ENCODE data around the gene COPB1.
A peak's percentile ranks its signal among the peaks of the same experiment; 100 is the strongest.

Gene COPB1

DNA sequence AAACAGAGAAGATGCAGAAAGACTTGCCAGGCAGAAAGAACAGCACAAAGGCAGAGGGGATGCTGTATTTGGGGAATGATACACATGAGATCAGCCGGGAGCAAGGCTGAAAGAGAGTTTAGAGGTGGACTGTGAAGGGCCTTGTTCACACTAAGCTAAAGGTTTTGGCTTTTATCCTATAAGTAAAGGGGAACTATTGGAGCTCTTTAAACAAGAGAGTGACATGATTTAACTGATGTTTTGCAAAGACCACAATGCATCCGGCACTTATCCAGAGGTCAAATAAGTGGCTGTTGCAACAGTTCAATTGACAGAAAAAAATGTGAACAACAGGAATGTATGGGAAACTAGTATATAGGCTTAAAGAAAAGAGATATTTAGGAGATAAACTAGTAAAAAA, 76.0 kb downstream of the COPB1 start:
- peak; percentile 78 for DNase-seq

DNA sequence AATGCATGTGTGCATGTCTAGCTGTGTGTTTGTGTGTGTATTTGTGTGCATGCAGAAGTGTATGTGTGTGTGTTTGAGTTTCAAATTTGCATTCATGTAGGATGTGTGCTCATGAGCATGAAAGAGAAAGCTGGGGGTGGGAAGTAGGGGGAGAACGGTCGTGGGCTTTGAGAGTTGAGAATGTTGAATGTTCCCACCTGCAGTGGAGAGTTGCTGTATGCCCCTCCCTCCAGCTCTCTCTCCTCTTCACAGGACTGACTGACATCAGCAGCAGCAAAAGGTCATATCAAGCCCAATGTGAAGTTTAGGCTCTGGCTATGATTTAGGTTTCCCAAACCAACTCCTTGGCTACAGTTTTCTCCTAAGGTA, 76.8 kb downstream of the COPB1 start:
- DNase-seq = no peak

DNA sequence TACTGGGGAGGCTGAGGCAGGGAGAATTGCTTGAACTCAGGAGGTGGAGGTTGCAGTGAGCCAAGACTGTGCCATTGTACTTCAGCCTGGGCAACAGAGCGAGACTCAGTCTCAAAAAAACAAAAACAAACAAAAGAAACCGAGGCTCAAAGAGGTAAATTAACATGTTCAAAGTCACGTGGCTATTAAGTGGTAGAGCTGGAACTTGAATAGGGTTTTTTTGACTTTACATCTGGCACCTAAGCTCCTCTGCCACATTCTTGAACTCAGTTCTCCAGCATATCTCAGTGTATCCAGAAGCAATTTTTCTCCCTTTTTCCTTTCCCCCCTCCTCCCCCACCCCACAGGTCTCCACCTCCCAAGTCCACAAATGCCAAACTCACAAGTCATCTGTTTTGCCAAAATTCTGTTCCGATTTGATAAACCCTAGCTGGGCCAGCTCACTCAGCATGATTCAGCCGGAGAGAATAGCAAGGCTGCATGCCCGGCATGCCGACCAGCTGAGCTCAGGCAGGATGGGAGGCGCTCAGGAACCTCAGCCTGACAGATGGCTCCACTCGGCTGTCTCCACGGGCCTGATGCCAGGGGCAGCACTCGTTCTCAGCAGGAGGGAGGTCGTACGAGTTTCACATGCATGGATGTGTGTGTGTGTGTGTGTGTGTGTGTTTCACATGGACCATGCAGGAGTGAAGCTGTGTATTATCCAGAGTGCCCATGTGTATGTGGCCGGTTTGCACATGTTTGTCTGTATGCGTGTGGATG, 77.4 kb downstream of the COPB1 start:
- DNase-seq = peak; percentile 99

DNA sequence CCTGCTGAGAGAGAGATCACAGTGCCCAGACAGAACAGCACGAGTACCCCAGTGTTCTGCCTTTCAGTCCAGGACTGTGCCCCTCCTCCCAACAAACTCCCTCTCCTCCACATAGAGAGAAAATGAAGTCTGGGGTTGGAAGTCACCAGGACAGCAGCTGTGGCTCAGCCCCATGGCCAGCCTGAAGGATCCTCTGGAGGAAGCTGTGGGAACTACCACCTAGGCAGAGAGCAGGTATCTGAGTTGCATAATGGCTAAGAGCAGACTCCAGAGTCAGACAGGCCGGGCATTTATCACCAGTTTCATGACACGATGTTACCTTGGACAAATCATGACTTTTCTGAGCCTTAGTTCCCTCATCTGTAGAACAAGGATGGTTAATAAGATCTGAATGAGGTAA, 79.4 kb downstream of the COPB1 start:
- no peak for DNase-seq

DNA sequence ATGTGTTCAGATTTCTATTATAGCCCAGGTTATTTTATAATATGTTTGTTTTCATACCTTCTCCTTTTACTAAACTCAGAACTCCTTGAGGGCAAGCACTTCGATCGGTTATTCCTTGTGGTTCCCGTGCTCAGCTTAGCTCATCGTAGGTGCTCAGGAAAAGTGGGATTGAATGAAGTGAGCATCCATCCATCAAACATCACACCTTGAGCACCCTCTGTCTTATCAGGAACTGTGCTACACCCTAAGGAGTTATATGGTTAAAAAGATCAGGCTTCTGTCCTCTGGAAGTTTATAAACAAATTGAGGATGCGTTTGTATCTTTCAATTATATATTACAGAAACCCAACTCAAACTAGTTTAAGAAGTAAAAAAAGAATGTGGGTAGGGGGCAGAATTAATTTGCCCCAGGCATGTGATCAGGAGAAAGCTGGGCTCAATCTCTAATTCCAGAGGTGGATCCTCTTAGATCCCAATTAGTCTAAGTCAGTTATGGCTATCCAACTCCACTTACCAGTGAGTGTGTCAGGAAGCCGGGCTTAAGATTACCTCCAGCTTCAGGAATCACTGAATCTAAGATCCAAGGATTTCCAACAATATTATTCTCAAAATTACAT, 80.7 kb downstream of the COPB1 start:
- DNase-seq = peak; percentile 70

DNA sequence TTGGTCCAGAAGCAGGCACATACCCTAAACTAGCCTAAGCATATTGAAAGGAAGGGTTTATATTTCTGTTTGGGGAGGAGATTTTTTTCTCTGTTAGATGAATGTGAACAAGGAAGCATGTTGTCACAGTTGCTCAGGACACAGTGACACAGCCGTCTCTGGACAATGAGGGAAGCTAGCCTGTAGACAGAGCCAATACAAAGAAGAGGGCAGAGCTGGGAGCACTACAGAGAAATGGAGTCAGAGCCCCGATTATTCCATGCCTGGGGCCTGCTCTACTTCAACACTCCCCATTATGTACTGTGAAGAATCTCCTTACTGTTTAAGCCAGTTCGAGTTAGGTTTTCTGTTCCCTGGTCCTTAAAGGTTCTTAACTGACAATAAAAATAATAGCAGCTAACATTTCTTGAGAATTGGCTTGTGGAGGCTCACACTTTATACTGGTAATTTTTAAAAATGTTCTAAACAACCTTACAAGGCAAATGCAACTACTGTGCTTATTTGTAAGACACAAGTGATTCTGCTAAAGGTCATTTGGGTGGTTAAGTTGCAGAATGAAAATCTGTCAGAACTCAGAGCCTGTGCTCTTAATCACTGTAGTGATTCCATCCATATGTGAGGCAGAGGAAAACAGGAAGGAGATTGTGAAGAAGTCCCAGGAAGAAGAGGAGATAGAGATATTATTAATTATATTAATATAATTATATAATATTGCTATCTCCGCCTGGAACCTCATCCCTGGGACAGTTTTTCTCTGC, 81.8 kb downstream of the COPB1 start:
- peak; percentile 57 for DNase-seq

DNA sequence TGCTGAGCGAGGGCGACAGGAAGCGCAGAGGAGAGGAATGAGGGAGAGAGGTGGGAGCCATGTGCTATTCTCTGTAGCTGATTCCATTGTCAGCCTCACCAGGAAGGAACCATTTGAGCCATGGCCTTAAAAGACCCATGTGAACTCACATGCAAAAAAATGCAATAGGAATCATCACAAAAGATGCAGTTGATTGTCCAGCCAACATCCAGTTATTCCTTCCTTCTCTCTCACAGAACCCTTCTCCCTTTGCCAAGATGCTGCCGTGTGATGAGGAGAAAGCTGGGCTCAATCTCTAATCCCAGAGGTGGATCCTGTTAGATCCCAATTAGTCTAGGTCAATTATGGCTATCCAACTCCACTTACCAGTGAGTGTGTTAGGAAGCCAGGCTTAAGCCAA, 82.4 kb downstream of the COPB1 start:
- no peak for DNase-seq

DNA sequence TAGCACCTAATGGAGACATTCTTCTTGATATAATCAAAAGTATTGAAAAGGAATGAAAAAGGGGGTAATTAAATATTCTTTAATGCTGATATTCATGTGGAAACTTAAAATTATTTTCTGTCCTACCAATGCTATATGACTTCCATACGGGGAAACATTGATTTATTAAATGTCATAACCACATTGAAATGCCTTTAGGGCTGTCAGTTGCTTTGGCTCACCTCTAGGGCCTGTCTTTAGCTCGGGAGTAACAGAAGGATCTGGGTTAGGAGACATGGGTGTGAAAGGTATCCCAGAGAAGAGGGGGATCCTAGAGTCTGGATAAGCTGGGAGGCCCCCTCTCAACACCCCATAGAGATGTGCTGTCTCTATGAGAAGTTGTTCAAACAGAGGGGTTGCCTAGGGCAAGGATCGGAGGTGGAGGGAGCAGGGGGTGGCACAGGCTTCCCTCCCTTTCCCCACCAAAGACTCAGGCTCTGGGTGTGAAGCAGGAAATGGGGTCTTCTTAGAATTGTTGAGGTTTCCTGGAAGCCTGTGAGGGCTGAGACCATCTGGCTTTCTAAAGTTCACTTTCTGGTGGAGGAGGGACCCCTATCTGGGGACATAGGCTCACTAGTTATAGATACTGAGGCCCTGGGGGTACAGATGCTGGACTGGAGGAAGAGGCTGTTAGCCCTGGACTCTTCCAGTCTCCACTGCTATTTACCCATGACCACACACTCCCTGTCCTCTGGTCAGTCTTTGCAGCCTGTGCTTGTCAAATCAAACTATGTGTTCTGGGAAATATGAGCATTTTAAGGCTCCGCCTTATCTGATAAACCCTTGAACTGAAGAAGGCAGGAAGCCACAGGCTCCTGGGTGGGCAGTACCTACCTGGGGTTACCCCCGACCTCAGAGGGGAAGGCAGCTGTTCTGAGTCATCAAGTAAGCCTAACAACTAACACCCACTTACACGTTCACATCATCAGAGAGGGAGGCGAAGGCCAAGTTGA, 84.8 kb downstream of the COPB1 start:
- DNase-seq = no peak

DNA sequence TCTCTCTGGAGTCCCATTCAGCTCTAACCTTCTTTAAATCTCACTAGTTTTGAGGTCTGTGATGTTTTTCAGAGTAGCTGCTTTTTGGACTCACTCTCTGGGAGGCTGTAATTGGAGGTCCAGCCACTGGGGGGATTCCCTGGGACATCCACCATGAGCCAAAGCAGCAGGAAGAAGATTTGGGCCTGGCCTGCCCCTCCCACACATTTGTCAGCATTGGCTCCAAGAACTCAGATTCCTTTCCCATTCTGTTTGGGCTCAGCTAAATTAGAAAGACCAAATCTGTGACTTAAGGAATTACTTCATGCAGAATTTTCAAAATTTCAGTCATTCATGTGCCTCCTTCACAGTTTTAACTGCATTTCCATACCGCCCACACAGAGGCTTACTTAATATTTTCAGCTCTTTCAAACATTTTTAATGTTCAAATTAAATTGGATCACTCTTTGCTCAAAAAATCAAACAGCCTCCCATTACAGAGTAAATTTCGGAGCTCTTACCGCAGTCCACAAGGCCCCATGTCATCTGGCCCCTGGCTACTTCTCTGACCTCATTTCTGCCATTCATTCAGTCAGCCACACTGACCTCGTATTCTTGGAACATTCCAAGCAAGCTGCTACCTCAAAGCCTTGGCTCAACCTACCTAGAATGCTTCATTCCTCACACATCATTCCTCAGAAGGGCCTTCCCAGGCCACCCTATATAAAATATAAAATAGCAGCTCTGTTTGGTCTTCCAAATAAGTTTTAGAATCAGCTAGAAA, 86.1 kb downstream of the COPB1 start:
- DNase-seq = peak; percentile 66

DNA sequence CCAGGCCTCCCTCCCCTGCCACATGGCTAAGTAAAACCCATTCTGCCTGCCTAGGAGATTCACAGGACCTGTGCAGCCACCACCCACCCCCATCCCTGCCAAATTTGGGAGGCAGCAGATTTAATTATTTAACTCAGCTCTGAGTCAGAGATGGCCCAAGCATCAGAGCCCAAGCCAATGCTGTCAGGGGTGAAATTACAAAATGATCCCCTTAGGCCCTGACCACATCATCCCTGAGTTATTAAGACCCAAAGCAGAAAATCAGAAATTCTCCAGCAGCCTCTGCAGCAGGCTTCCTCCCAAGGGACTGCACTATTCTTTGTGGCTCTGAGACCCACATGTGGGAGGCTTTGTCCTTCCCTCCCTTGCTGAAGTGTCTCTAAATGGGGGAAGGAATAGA, 87.8 kb downstream of the COPB1 start:
- DNase-seq = peak; percentile 86

DNA sequence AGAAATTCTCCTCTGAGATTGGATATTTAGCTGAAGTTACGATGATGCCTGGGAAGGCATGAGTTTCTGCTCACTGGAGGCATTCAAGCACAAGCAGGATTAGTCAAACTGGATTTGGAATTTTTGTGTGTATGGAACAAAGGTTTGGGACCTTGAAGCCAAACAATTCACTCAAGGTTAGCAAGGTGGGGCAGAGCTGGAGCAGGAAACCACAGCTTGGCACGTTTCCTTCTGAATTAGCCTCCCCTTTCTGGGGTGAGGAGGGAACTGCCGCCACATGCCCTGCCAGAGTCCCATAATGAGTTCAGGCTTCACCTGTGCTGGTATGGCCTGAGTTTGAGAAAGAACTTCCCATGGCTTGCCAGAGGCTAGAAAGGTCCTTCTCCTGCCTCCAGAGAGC, 89.7 kb downstream of the COPB1 start:
- no peak for DNase-seq

DNA sequence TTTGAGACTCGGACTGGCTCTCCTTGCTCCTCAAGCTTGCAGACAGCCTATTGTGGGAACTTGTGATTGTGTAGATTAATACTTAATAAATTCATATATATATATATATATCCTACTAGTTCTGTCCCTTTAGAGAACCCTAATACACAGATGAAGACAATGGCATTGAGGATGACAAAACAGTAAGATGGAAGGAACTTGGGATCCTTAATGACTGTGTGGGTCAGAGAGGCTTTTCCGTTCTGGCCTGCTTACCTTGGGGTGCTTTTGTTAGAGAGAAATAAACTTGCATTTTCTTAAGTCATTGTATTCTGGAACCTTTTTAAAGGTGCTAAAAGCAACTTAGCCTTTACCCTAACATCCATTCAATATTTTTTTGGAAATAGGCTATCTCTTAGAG, 91.0 kb downstream of the COPB1 start:
- no peak for DNase-seq
